ENCODE measurements around the gene RNASE4. TPM values are rescaled to one million over a fixed set of nuclear protein-coding genes. Genes with fewer than 3 reads are reported as not detected.

The RNASE4 gene
- total and polyA plus RNA-seq, 9 donors = 42.0 to 183 (median 102) TPM

DNA sequence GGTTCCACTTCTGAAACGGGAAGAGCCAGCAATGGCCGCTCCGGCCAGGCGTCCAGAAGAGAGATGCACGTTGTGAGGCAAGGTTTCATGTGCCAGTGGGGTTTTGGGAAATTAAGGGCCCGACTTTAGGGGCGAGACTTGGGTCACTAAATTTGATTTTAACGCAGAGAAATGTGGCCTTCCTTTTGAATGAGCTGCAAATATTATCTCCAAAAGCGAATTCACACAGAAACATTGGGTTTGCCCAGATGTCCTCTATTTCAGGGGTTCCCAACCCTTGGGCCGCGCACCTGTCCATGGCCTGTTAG, 2.3 kb upstream of the RNASE4 start:
- no peaks in the 10 kb centered on the region for H3K36me3 ChIP-seq
- TF ChIP-seq EP300 (IDR thresholded peaks at IDR 0.05) (no peak), POLR2A (IDR thresholded peaks at IDR 0.05) (no peak)
- TF ChIP-seq, protein P1, sequence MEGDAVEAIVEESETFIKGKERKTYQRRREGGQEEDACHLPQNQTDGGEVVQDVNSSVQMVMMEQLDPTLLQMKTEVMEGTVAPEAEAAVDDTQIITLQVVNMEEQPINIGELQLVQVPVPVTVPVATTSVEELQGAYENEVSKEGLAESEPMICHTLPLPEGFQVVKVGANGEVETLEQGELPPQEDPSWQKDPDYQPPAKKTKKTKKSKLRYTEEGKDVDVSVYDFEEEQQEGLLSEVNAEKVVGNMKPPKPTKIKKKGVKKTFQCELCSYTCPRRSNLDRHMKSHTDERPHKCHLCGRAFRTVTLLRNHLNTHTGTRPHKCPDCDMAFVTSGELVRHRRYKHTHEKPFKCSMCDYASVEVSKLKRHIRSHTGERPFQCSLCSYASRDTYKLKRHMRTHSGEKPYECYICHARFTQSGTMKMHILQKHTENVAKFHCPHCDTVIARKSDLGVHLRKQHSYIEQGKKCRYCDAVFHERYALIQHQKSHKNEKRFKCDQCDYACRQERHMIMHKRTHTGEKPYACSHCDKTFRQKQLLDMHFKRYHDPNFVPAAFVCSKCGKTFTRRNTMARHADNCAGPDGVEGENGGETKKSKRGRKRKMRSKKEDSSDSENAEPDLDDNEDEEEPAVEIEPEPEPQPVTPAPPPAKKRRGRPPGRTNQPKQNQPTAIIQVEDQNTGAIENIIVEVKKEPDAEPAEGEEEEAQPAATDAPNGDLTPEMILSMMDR (IDR thresholded peaks at IDR 0.05) = no peak
- H3K9me3 ChIP-seq = no peaks in the 10 kb centered on the region
- 0 to 2% (median 0%) methylated on average over 11 of the region's 11 CpGs for WGBS, 3 donors
- intact Hi-C loops (cut with DNase I) = loop anchor here (2.0 to 10.0 kb wide), 13 partner anchors 50 to 423 kb away; partner anchors contain the start of genes PARP2 (in 2 of the 4), PIP4P1 (in 2 of the 4), NDRG2 (in 1 of the 4) and TMEM253 (in 1 of the 4)
- H3K27me3 ChIP-seq = no peaks in the 10 kb centered on the region
- peaks cover 4% of the 10 kb centered on the region for H3K4me1 ChIP-seq (ENCODE audit: insufficient read depth)
- peak overlapping the region; percentile 98 for H3K27ac ChIP-seq
- DNase-seq = peak in 1 of 5 donors; percentile 47
- peak overlapping the region; percentile 82 for H3K4me3 ChIP-seq

DNA sequence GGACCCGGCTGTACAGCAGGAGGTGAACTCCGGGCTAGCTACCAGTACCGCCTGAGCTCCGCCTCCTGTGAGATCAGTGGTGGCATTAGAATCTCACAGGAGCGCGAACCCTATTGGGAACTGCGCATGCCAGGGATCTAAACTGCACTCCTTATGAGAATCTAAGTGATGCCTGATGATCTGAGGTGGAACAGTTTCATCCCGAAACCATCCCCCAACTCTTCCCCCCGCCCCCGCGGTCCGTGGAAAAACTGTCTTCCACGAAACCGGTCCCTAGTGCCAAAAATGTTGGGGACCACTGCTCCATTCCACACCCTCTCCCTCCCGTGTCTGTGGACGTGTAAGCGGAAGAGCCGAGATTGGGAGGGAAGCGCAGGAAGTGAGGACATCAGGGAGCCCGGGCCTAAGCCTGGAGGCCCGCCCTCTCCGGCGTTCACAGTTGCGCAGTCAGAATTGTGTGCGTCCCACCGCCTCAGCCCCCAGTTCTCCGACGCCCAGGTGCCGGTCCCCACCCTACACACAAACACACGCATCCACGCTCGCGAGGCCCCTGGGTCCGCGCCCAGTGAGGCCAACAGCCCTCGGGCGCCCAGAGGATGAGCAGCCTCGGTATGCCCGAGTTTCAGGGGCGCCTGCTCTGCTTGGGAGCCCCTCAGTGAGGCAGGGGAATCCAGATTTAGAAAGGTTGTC, 1.8 kb upstream of the RNASE4 start:
- peak overlapping the region; percentile 98 for H3K27ac ChIP-seq
- WGBS, 3 donors = 1% methylated on average over 33 to 40 of the region's 40 CpGs
- H3K27me3 ChIP-seq = no peaks in the 10 kb centered on the region
- intact Hi-C loops (cut with DNase I) = loop anchor here (2.0 to 10.0 kb wide), 13 partner anchors 50 to 422 kb away; partner anchors contain the start of genes PARP2 (in 2 of the 4), PIP4P1 (in 2 of the 4), NDRG2 (in 1 of the 4) and TMEM253 (in 1 of the 4)
- H3K4me1 ChIP-seq (ENCODE audit: insufficient read depth) = peaks cover 8% of the 10 kb centered on the region
- H3K4me3 ChIP-seq = peak overlapping the region; percentile 82
- no peaks in the 10 kb centered on the region for H3K9me3 ChIP-seq
- no peaks in the 10 kb centered on the region for H3K36me3 ChIP-seq
- TF ChIP-seq EP300 (IDR thresholded peaks at IDR 0.05) (no peak), POLR2A (IDR thresholded peaks at IDR 0.05) (peak; percentile 99)
- TF ChIP-seq, protein P1 (IDR thresholded peaks at IDR 0.05) = peak in 1 of 3 donors; percentile 15
- peak; percentile 92 to 95 (median 92) for DNase-seq

DNA sequence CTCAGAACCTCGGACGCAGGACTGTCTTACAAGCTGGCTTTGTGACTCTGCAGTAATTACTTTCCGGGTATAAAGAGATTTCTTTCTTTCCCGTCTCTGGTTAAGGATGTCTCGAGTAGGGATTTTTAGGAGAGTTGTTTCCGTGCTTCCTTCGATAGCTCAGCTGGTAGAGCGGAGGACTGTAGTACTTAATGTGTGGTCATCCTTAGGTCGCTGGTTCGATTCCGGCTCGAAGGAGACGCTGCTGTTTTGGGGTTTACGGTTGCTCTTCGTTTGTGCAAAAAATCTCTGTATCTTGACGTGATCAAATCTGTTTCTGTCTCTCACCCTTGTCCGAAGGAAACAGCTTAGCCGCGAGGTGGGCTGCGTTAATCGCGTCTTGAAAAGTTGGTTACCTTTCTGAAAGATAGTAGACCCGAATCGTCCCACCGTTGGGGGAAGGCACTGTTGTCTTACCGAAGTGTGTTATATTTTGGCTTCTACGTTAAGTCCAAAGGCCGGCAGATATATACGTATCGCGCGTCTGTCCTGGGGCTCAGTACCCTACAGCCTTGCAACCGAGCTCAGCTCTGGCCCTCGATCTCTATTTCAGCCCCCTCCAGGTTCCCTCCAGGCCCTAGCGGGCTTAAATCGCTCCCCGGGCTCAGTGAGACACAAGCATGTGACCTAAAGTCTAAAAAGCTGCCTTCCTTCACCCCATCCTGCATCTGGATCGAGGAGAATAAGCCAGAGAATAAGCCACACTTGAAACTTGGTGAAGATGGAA, 1.1 kb upstream of the RNASE4 start:
- peak overlapping the region; percentile 82 for H3K4me3 ChIP-seq
- intact Hi-C loops (cut with DNase I) = loop anchor here (2.0 to 10.0 kb wide), 13 partner anchors 51 to 421 kb away; partner anchors contain the start of genes PARP2 (in 2 of the 4), PIP4P1 (in 2 of the 4), NDRG2 (in 1 of the 4) and TMEM253 (in 1 of the 4)
- H3K36me3 ChIP-seq = no peaks in the 10 kb centered on the region
- TF ChIP-seq, protein P1 (IDR thresholded peaks at IDR 0.05) = peak in 1 of 3 donors; percentile 14
- no peak for TF ChIP-seq POLR2A (IDR thresholded peaks at IDR 0.05)
- TF ChIP-seq EP300 (IDR thresholded peaks at IDR 0.05) = peak; percentile 29
- WGBS, 3 donors = 0 to 1% (median 0%) methylated on average over 38 of the region's 38 CpGs
- no peaks in the 10 kb centered on the region for H3K27me3 ChIP-seq
- no peaks in the 10 kb centered on the region for H3K9me3 ChIP-seq
- peaks cover 10% of the 10 kb centered on the region for H3K4me1 ChIP-seq (ENCODE audit: insufficient read depth)
- peak overlapping the region; percentile 98 for H3K27ac ChIP-seq
- DNase-seq = peak; percentile 78 to 85 (median 83)

DNA sequence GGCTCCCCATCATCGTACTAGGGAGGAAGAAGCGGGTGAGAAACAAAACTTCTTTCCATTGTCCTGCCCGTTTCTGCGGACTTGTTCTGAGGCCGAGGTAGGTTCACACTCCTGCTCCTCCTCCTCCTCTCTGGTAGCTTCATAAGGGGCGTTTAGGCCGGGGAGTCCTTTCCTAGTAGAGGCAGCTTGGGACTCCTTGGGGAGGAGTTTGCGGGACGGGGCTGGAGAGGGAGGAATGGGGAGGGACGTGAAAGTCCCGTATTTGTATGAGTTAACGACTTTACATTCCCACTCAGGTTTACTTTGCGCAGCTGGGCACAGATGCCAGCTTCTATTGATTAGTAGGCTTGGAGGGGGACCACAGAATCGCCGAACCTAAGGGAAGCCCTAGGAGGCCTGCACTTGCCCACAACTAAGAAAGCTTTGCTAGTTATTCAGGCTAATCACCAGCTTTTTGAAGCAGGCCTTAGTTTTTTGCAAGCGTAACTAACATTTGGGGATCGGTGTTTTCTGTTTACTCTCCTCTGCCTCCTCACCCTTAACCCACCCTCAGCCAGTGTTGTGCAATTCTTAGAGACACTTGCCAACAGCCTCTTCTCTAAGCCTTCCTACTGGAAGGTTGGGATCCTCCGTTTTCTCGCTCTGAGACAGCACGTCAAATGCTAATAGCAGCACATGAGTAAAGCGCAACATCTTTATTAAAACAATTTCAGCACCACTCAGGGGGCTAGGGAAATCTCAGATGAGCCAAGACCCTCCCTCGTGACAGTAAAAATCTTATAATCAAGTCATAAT, 499 bp downstream of the RNASE4 start:
- H3K27ac ChIP-seq = peak overlapping the region; percentile 98
- H3K27me3 ChIP-seq = no peaks in the 10 kb centered on the region
- peaks cover 10% of the 10 kb centered on the region for H3K4me1 ChIP-seq (ENCODE audit: insufficient read depth)
- intact Hi-C loops (cut with DNase I) = loop anchor here (1.0 to 10.0 kb wide), 14 partner anchors 53 to 420 kb away; partner anchors contain the start of genes PARP2 (in 2 of the 4), NDRG2 (in 1 of the 4), PIP4P1 (in 1 of the 4) and TMEM253 (in 1 of the 4)
- H3K36me3 ChIP-seq = no peaks in the 10 kb centered on the region
- peak overlapping the region; percentile 82 for H3K4me3 ChIP-seq
- no peaks in the 10 kb centered on the region for H3K9me3 ChIP-seq
- TF ChIP-seq, protein P1 (IDR thresholded peaks at IDR 0.05) = no peak
- TF ChIP-seq POLR2A (IDR thresholded peaks at IDR 0.05) (no peak), EP300 (IDR thresholded peaks at IDR 0.05) (no peak)
- 2 to 5% (median 3%) methylated on average over 22 of the region's 22 CpGs for WGBS, 3 donors
- DNase-seq = peak; percentile 57 to 83 (median 58)

All from ovary (tissue), 9 donors.